Activated T-cell treated with anti-CD3 and anti-CD28 coated beads, Interleukin-2, amount 50 U/mL, for 72 hours (primary cell): ENCODE measurements around the gene TCEANC2. TPM values are rescaled to one million over a fixed set of nuclear protein-coding genes. Genes with fewer than 3 reads are reported as not detected.

ENCODE experiments used
- ATAC-seq, 2 donors: fragments of 150-1000 bp; cut with Tn5 transposase; replicated peaks in 1 of 2; 2 replicates each; pipeline ENCODE4 v1.10.0; 2021; ENCODE audit warnings: moderate library complexity in 2 of 2, mild to moderate bottlenecking in 1 of 2
- DNase-seq, 2 donors: peaks; one replicate each; pipeline ENCODE4 v3.0.0; 2021 to 2022; ENCODE audit warnings: mixed read lengths in 1 of 2
- H3K27ac Mint-ChIP-seq: one replicate; pipeline ENCODE4 v1.8.0; 2022; ENCODE audit warnings: mild to moderate bottlenecking, moderate library complexity, mixed read lengths
- H3K27me3 Mint-ChIP-seq: one replicate; pipeline ENCODE4 v1.8.0; 2022; ENCODE audit warnings: low read depth, mixed read lengths
- H3K36me3 Mint-ChIP-seq, 2 donors: one replicate each; pipeline ENCODE4 v1.8.0; 2022; ENCODE audit warnings: mixed read lengths in 2 of 2, mild to moderate bottlenecking in 1 of 2; ENCODE audit not compliant: insufficient read depth in 2 of 2
- H3K4me1 Mint-ChIP-seq: one replicate; pipeline ENCODE4 v1.8.0; 2022; ENCODE audit warnings: low read depth, mixed read lengths
- H3K4me3 Mint-ChIP-seq, 2 donors: one replicate each; pipeline ENCODE4 v1.8.0; 2022; ENCODE audit warnings: mild to moderate bottlenecking in 2 of 2, mixed read lengths in 2 of 2, moderate library complexity in 2 of 2
- H3K9me3 Mint-ChIP-seq, 2 donors: one replicate each; pipeline ENCODE4 v1.8.0; 2022; ENCODE audit warnings: mixed read lengths in 2 of 2
- total RNA-seq, 2 donors: library from RNA; stranded (reverse); gene quantifications; one replicate each; pipeline ENCODE4 v1.2.3, GENCODE V29; 2022

The TCEANC2 gene
- total RNA-seq, 2 donors from 2014 or later: 13.8 to 17.0 TPM

DNA sequence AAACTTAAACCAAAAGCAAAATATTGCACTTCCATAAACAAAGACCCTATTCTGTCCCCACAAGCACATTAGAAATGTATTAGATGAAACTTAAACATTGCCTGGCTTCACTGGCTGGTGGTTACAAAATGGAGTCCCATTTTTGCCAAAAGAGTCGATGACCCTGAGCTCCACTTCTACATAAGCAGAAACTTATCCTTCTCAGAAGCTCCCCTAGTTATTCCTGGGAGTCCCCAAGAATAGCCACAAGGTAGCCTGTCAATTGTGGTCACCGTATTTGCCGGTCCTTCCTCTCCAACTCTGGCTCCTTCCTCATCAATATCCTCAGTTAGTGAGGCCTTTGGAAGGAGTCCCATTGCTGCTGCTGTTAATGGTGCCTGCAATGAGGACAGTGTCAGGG lies 62.1 kb downstream of the TCEANC2 start:
- no peaks in the 10 kb centered on the region for H3K4me1 Mint-ChIP-seq
- no peak overlapping the region for H3K4me3 Mint-ChIP-seq
- no peak for ATAC-seq
- DNase-seq: no peak
- H3K27ac Mint-ChIP-seq: no peak overlapping the region
- H3K36me3 Mint-ChIP-seq: no peaks in the 10 kb centered on the region
- H3K27me3 Mint-ChIP-seq: no peaks in the 10 kb centered on the region
- no peaks in the 10 kb centered on the region for H3K9me3 Mint-ChIP-seq

DNA sequence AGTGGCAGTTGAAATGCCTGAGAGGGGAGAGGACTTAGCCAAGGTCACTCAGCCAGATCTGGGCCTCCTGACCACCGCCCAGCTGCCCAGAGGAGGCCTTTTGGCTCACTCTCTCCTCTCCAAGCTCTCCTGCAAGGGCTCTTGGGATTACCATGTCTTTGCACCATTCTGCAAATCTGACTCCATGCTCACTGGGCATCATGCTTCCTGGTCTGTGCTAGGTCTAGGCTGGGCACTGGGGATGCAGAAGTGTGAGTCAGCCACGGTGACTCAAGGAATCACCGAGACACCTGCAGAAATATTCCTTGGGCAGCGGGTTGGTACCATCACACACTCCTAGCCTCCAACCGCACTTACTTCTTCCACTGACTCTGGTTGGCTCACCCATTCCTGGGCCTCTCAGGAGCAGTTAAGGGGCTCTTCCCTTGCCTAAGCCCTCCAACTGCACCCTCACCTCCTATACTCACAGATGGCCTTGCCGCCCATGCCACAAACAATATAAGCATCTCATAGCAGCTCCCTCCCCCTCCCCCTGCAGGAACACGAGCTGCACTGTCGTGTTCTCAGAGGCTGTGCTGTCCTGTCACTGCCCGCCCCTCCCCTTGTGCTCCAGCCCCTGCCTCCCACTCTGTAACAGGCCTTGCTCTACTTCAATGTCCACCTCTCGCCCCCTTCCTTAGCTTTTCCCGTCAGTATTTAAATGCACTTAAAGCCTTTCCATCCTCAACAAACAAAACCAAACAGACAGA lies 64.6 kb downstream of the TCEANC2 start:
- H3K4me3 Mint-ChIP-seq: no peak overlapping the region
- no peaks in the 10 kb centered on the region for H3K27me3 Mint-ChIP-seq
- H3K4me1 Mint-ChIP-seq: peaks cover 4% of the 10 kb centered on the region
- ATAC-seq (no peak), DNase-seq (no peak)
- H3K27ac Mint-ChIP-seq: no peak overlapping the region
- no peaks in the 10 kb centered on the region for H3K36me3 Mint-ChIP-seq
- no peaks in the 10 kb centered on the region for H3K9me3 Mint-ChIP-seq

DNA sequence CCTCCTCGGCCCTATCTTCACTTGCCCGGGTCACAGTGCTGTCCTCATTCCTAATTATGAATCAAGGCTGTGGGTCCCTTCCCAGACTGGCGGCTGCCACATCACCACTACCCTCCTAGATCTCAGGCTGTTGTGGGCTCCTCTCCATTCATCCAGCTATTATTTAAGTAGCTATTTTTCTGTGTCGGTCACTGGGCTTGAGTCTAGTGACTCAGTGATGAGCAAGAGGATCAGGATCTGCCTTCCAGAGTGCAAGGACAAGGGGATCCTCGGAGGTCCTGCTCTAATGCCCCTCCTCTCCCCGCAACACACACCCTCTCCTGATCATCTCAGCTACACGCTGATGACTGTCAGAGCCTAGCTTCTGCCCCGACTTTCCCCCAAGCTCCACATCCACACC lies 65.3 kb downstream of the TCEANC2 start:
- Mint-ChIP-seq H3K9me3 (no peaks in the 10 kb centered on the region), H3K27ac (no peak overlapping the region), H3K4me3 (no peak overlapping the region), H3K27me3 (no peaks in the 10 kb centered on the region), H3K36me3 (no peaks in the 10 kb centered on the region), H3K4me1 (peaks cover 4% of the 10 kb centered on the region)
- ATAC-seq (no peak), DNase-seq (no peak)

DNA sequence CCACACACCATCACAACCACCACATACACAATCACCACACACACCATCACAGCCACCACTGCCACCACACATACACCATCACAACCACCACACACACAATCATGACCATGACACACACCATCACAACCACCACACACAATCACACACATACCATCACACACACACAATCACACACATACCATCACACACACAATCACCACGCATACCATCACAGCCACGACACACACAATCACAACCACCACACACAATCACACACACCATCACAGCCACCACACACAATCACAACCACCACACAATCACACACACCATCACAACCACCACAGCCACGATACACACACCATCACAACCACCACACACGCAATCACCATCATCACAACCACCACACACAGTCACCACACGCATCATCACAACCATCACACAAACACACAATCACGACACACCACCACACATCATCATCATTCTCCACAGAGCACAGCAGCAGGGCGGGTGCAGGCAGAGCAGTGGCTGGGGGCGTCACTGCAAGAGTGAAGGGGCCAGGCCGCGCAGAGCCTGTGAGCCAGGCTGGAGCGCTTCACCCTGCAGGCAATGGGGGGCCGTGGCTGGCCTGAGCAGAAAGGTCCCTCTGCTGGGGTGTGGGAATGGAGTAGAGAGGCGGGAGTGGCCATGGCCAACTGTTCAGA lies 66.8 kb downstream of the TCEANC2 start:
- Mint-ChIP-seq H3K4me1 (peaks cover 4% of the 10 kb centered on the region), H3K36me3 (no peaks in the 10 kb centered on the region), H3K27ac (no peak overlapping the region), H3K27me3 (no peaks in the 10 kb centered on the region), H3K9me3 (no peaks in the 10 kb centered on the region), H3K4me3 (no peak overlapping the region)
- DNase-seq: no peak
- no peak for ATAC-seq

DNA sequence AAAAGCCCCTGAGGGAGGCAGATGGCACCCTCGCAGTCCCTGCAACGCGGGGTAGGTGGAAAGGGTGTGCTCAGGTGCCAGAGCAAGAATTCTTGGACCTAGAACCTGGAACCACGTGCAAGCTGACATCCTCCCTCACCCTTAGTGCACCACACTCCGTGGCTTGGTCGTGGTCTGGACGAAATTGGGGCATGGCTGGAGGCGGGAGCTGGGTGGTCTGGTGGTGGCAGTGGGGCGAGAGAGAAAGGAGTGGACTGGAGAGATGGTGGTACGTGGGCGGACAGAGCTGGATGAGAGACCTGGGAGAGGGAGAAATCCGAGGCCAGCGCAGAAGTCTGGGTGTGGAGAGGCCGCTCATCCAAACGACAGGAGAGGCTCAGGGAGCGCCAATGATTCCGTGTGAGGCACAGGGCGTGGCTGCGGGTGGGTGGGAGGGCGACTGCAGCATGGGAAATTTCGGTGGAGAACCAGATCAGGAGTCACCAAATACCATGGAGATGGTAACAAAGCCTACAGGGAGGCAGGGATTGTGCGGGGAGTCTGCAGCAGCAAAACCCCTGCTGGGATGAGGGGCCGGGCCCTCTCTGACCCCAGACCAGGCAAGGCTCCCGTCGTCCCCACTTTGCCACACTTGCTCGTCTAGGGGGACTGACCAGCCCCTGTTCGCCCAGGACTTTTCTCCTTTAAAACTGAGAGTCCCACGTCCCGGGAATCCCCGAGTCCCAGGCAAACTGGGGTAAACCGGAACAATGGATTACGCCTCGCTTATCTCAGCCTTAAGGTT lies 67.5 kb downstream of the TCEANC2 start:
- no peak overlapping the region for H3K27ac Mint-ChIP-seq
- H3K9me3 Mint-ChIP-seq: no peaks in the 10 kb centered on the region
- ATAC-seq: no peak
- no peak for DNase-seq
- no peaks in the 10 kb centered on the region for H3K27me3 Mint-ChIP-seq
- H3K4me3 Mint-ChIP-seq: peak overlapping the region in 1 of 2 donors; percentile 71
- no peaks in the 10 kb centered on the region for H3K36me3 Mint-ChIP-seq
- H3K4me1 Mint-ChIP-seq: peaks cover 4% of the 10 kb centered on the region

DNA sequence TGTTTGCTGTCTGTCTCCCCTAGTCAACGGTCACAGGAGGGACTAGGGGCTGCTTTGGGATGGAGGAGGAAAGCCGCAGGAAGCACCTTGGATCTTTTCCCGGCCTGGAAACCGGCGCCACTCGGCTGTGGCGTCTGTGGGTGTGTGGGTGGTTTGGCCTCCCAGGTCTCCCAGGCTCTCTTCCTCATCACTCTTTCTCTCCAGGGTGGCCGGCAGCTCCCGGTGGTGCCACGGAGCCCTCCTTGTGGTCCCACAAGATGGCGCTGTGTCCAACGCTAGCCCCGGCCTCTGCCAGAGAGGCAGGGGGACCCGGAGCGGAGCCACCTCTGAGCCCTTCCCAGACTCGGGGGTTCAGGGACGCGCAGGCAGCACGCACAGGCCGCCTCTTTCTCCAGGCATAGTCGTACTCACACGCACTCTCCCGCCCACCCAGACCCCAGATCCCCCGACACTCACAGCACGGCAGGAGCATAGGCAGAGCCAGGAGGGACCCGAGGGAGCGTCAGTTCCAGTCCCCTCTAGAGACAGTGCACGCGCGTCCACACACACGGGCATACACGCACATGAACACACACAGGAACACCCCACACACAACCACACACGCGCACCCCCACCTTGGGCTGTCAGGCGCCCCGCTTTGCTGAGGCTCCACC lies 68.2 kb downstream of the TCEANC2 start:
- Mint-ChIP-seq H3K36me3 (no peaks in the 10 kb centered on the region), H3K27ac (no peak overlapping the region), H3K9me3 (no peaks in the 10 kb centered on the region), H3K4me1 (peaks cover 4% of the 10 kb centered on the region), H3K27me3 (no peaks in the 10 kb centered on the region), H3K4me3 (peak overlapping the region; percentile 38 to 71)
- DNase-seq (peak; percentile 76 to 79), ATAC-seq (peak; percentile 88 to 92)

DNA sequence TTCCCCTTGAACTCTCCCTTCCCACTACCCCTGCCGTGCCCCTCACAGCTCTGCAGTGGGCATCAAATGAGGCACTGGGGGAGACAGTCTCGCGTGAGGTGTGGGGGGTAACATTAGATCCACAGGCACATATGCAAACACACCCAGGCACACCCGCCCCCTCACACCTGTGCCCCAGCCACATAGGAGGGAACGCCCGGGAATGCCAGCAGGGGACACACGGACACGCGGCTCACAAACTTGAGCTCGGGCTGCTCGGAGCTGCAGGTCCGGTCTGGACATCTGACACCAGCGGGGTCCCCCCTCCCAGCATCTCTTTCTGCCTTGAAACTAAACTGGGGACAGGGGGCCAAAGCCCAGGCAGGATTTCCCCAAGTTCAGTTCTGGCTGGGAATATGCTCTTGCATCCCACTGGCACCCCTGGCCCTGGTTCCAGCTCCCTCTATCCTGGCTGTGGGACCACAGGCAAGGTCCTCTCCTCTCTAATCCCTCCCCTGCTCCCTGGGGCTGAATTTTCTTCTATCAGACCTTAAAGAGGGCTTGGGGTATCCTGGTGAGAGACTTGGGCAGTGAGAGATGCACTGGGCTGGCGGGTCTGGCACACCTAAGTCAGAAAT lies 68.8 kb downstream of the TCEANC2 start:
- Mint-ChIP-seq H3K27ac (no peak overlapping the region), H3K4me1 (peaks cover 4% of the 10 kb centered on the region), H3K36me3 (no peaks in the 10 kb centered on the region), H3K4me3 (peak overlapping the region in 1 of 2 donors; percentile 71), H3K9me3 (no peaks in the 10 kb centered on the region), H3K27me3 (no peaks in the 10 kb centered on the region)
- ATAC-seq (no peak), DNase-seq (no peak)

DNA sequence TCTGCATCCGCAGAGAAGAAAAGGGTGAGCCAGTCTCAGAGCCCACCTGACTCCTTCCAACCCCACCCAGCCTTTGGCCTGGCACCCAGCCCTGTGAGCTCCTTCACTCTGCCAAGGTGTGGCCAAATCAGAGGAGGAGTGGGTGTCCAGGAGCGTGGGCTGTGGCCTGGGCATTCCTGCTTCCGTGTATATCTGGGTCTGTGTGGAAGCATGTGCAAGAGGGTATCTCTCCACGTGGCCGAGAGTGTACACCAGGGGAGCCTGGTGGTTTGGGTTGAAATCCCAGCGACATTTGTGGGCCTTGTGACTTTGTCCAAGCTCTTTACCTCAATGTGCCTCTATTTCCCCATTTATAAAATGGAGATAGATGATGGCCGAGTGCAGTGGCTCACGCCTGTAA lies 69.6 kb downstream of the TCEANC2 start:
- no peak for ATAC-seq
- H3K4me3 Mint-ChIP-seq: no peak overlapping the region
- H3K4me1 Mint-ChIP-seq: peaks cover 4% of the 10 kb centered on the region
- H3K9me3 Mint-ChIP-seq: no peaks in the 10 kb centered on the region
- DNase-seq: no peak
- H3K27ac Mint-ChIP-seq: no peak overlapping the region
- H3K27me3 Mint-ChIP-seq: no peaks in the 10 kb centered on the region
- H3K36me3 Mint-ChIP-seq: no peaks in the 10 kb centered on the region

DNA sequence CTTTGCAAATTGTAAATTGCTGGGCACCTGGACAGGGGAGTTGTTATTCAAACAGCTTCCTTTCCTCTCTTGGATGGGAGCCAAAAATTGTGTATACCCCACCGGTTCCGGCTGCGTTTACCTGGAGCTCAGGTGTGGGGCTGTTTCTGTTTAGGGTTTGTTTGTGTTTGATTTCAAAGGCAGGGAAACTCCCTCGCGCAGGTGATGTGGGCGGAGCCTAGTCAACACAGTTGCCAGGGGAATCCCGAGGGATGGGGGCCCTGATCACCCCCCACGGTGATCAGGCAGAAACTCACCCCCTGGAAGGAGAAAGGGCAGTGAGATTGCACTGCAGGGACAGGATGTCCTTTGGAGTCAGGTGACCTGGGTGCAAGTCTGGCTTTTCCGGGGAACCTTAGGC lies 71.1 kb downstream of the TCEANC2 start:
- H3K9me3 Mint-ChIP-seq: no peaks in the 10 kb centered on the region

DNA sequence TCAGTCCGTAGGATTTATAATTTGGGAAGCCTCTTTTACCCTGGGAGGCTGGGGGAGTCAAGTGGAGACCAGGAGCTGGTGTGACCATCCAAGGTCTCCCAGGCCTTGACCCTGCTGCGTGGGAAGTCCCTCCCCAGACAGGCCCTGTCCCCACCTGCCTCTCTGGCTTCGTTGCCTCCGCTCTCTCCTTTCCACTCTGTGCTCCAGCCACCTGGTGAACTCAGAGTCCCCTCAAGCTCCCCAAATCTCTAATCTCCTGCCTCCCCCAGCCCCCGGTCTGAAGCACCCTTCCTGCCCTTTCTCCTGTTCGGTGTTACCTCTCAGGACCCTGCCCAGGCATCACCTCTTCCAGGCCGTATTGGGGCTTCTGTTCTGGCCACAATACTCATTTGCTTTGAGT lies 71.5 kb downstream of the TCEANC2 start:
- Mint-ChIP-seq H3K36me3 (no peaks in the 10 kb centered on the region), H3K27ac (no peak overlapping the region), H3K27me3 (no peaks in the 10 kb centered on the region), H3K4me3 (no peak overlapping the region), H3K4me1 (peaks cover 4% of the 10 kb centered on the region), H3K9me3 (no peaks in the 10 kb centered on the region)
- ATAC-seq (no peak), DNase-seq (no peak)

More for the DNA sequence above, 71.1 kb downstream of the TCEANC2 start:
- no peaks in the 10 kb centered on the region for H3K36me3 Mint-ChIP-seq
- H3K4me1 Mint-ChIP-seq: peaks cover 4% of the 10 kb centered on the region
- ATAC-seq (no peak), DNase-seq (no peak)
- no peak overlapping the region for H3K4me3 Mint-ChIP-seq
- H3K27me3 Mint-ChIP-seq: no peaks in the 10 kb centered on the region
- no peak overlapping the region for H3K27ac Mint-ChIP-seq

DNA sequence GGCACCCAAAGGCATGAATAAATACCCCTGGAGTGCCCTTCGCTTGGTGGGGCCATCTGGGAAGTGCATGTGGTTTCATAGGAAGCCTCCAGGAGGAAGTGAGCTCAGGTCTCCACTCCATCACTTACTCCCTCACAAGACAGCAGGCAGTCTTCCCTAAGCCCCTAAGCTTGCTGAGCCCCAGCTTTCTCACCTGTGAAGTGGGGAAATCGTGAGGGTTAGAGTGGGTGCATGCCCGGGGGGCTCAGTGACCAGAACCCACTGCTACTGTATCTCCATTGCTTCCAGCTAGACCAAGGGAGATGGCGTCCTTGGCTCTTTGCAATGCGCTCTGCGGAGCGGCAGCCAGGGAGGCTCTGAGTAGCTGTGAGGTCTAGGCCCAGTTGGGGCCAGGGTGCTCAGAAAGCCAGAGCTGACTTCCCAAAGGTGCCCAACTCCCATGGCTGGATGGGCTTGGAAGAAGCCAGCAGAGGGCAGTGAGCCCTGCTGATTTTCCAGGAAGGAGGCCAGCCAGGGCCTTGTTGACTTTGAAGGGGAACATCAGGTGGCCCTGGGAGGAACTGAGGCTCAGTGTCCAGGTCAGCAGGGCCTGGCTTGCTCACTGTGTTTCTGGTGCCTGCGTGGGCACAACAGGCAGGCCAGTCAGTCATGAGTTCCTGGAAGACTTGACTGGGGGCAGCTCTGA lies 72.1 kb downstream of the TCEANC2 start:
- ATAC-seq: no peak
- Mint-ChIP-seq H3K4me3 (no peak overlapping the region), H3K9me3 (no peaks in the 10 kb centered on the region), H3K4me1 (peaks cover 4% of the 10 kb centered on the region), H3K27ac (no peak overlapping the region), H3K27me3 (no peaks in the 10 kb centered on the region), H3K36me3 (no peaks in the 10 kb centered on the region)
- DNase-seq: no peak

DNA sequence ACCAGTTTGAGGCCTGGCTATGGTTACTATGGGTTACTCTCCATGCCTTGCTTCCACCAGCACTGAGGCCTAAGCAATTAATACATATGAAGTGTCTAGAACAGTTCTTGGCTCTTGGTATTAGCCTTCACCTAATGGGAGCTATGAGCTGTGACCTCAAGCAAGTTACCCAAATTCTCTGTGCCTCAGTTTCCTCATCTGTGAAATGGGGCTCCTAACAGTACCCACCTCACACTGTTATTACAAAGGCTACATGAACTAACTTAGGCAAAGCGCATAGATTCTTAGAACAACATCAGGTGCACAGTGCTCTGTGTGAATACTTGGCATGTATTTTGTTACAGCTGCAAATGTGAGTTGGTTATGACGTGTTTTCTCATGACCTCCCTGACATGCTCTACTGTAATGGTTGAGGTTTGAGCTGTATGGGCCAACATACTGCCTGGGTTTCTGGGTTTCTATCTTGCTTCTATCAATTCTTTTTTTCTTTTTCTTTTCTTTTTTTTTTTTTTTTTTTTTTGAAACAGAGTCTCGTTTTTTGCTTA lies 72.9 kb downstream of the TCEANC2 start:
- Mint-ChIP-seq H3K27me3 (no peaks in the 10 kb centered on the region), H3K9me3 (no peaks in the 10 kb centered on the region), H3K4me3 (no peak overlapping the region), H3K36me3 (no peaks in the 10 kb centered on the region), H3K4me1 (peaks cover 2% of the 10 kb centered on the region), H3K27ac (no peak overlapping the region)
- no peak for DNase-seq
- no peak for ATAC-seq
